Mesodermal cell (in vitro differentiated cells): ENCODE measurements around the gene USF3.

Experiments
- H3K27ac ChIP-seq: 2 replicates; pipeline ENCODE4 v1.7.0; 2013; ENCODE audit warnings: mild to moderate bottlenecking, low read depth, low read length, moderate library complexity; ENCODE audit not compliant: severe bottlenecking
- H3K36me3 ChIP-seq: 2 replicates; pipeline ENCODE4 v1.7.1; 2013; ENCODE audit warnings: mild to moderate bottlenecking, low read length, moderate library complexity; ENCODE audit not compliant: control insufficient read depth, insufficient read depth
- H3K4me1 ChIP-seq: one replicate; pipeline ENCODE4 v1.7.1; 2013; ENCODE audit warnings: mild to moderate bottlenecking, low read length; ENCODE audit not compliant: insufficient read depth, control insufficient read depth, poor library complexity, severe bottlenecking
- H3K4me3 ChIP-seq: 2 replicates; pipeline ENCODE4 v1.7.0; 2013; ENCODE audit warnings: low read length, control low read depth, mild to moderate bottlenecking; ENCODE audit not compliant: insufficient read depth, poor library complexity, severe bottlenecking; ENCODE audit errors: extremely low read depth
- H3K9me3 ChIP-seq: 2 replicates; pipeline ENCODE4 v1.7.1; 2013; ENCODE audit warnings: mild to moderate bottlenecking, low read length, moderate library complexity; ENCODE audit not compliant: control insufficient read depth
- WGBS, 2 experiments: methylation state at CpG; one replicate each; pipeline ENCODE4 v1.1.5; 2013; ENCODE audit warnings: missing lambda C conversion rate in 2 of 2; ENCODE audit not compliant: insufficient coverage in 2 of 2; 5-methylcytosine and 5-hydroxymethylcytosine counted together

Gene USF3

GRCh38 chr3:113698213-113698742, 1.8 kb upstream of the USF3 start:
- WGBS, 2 experiments: 91 to 94% methylated on average over 2 to 6 of the region's 6 CpGs
- H3K4me3 ChIP-seq: no peak overlapping the region
- no peaks in the 10 kb centered on the region for H3K4me1 ChIP-seq
- H3K27ac ChIP-seq: no peak overlapping the region
- H3K36me3 ChIP-seq: no peaks in the 10 kb centered on the region
- H3K9me3 ChIP-seq: no peaks in the 10 kb centered on the region

GRCh38 chr3:113697500-113698090, 1.2 kb upstream of the USF3 start:
- Histone ChIP-seq H3K27ac (peak overlapping the region; percentile 77), H3K9me3 (no peaks in the 10 kb centered on the region), H3K4me1 (no peaks in the 10 kb centered on the region), H3K4me3 (peak overlapping the region; percentile 81), H3K36me3 (no peaks in the 10 kb centered on the region)
- 46 to 59% methylated on average over 6 to 7 of the region's 10 CpGs for WGBS, 2 experiments

GRCh38 chr3:113696658-113697499, 437 bp upstream of the USF3 start:
- H3K27ac ChIP-seq: peak overlapping the region; percentile 77
- no peaks in the 10 kb centered on the region for H3K4me1 ChIP-seq
- H3K4me3 ChIP-seq: peak overlapping the region; percentile 81
- H3K9me3 ChIP-seq: no peaks in the 10 kb centered on the region
- 0% methylated on average over 24 to 27 of the region's 38 CpGs for WGBS, 2 experiments
- H3K36me3 ChIP-seq: no peaks in the 10 kb centered on the region

GRCh38 chr3:113695431-113695785, 1.0 kb downstream of the USF3 start:
- Histone ChIP-seq H3K4me3 (peak overlapping the region; percentile 68), H3K36me3 (no peaks in the 10 kb centered on the region), H3K9me3 (no peaks in the 10 kb centered on the region), H3K4me1 (no peaks in the 10 kb centered on the region), H3K27ac (peak overlapping the region; percentile 92)
- 48 to 60% methylated on average over 4 to 6 of the region's 8 CpGs for WGBS, 2 experiments

- no peaks in the 10 kb centered on the region for H3K4me1 ChIP-seq
- no peaks in the 10 kb centered on the region for H3K9me3 ChIP-seq
- WGBS, 2 experiments: 96 to 100% methylated on average over 3 of the region's 3 CpGs
- no peak overlapping the region for H3K27ac ChIP-seq
- no peaks in the 10 kb centered on the region for H3K36me3 ChIP-seq
- no peak overlapping the region for H3K4me3 ChIP-seq
Observed at GRCh38 chr3:113690482-113690881, 6.0 kb downstream of the USF3 start.

GRCh38 chr3:113685956-113686721, 10.3 kb downstream of the USF3 start:
- H3K4me1 ChIP-seq: no peaks in the 10 kb centered on the region
- peaks cover 9% of the 10 kb centered on the region for H3K36me3 ChIP-seq
- H3K27ac ChIP-seq: no peak overlapping the region
- 40% methylated on average over 1 of the region's 2 CpGs; no CpG with 5 or more reads in 1 of the 2 experiments for WGBS, 2 experiments
- H3K4me3 ChIP-seq: no peak overlapping the region
- peaks cover 8% of the 10 kb centered on the region for H3K9me3 ChIP-seq

- peaks cover 8% of the 10 kb centered on the region for H3K9me3 ChIP-seq
- no peak overlapping the region for H3K4me3 ChIP-seq
- H3K4me1 ChIP-seq: no peaks in the 10 kb centered on the region
- peaks cover 9% of the 10 kb centered on the region for H3K36me3 ChIP-seq
- no peak overlapping the region for H3K27ac ChIP-seq
- whole genome bisulfite sequencing, 2 experiments: 83 to 87% methylated on average over 4 to 5 of the region's 5 CpGs
Observed at GRCh38 chr3:113685124-113685523, 11.3 kb downstream of the USF3 start.

- 100% methylated on average over 1 of the region's 3 CpGs; no CpG with 5 or more reads in 1 of the 2 experiments for WGBS, 2 experiments
- H3K9me3 ChIP-seq: peaks cover 8% of the 10 kb centered on the region
- H3K4me1 ChIP-seq: no peaks in the 10 kb centered on the region
- H3K36me3 ChIP-seq: peaks cover 9% of the 10 kb centered on the region
- no peak overlapping the region for H3K27ac ChIP-seq
- H3K4me3 ChIP-seq: no peak overlapping the region
Observed at GRCh38 chr3:113684271-113684819, 12.1 kb downstream of the USF3 start.

- Histone ChIP-seq H3K36me3 (peaks cover 7% of the 10 kb centered on the region), H3K4me3 (no peak overlapping the region), H3K27ac (no peak overlapping the region), H3K4me1 (no peaks in the 10 kb centered on the region), H3K9me3 (no peaks in the 10 kb centered on the region)
- no CpG with 5 or more reads among the region's 4 CpGs for WGBS, 2 experiments
Observed at GRCh38 chr3:113678773-113679172, 17.7 kb downstream of the USF3 start.

GRCh38 chr3:113677737-113678136, 18.7 kb downstream of the USF3 start:
- H3K9me3 ChIP-seq: no peaks in the 10 kb centered on the region
- WGBS, 2 experiments: no CpG with 5 or more reads among the region's 1 CpG
- H3K4me3 ChIP-seq: no peak overlapping the region
- H3K27ac ChIP-seq: no peak overlapping the region
- H3K4me1 ChIP-seq: no peaks in the 10 kb centered on the region
- peaks cover 7% of the 10 kb centered on the region for H3K36me3 ChIP-seq
